Measurements from ENCODE around the gene SORCS2.

DNA sequence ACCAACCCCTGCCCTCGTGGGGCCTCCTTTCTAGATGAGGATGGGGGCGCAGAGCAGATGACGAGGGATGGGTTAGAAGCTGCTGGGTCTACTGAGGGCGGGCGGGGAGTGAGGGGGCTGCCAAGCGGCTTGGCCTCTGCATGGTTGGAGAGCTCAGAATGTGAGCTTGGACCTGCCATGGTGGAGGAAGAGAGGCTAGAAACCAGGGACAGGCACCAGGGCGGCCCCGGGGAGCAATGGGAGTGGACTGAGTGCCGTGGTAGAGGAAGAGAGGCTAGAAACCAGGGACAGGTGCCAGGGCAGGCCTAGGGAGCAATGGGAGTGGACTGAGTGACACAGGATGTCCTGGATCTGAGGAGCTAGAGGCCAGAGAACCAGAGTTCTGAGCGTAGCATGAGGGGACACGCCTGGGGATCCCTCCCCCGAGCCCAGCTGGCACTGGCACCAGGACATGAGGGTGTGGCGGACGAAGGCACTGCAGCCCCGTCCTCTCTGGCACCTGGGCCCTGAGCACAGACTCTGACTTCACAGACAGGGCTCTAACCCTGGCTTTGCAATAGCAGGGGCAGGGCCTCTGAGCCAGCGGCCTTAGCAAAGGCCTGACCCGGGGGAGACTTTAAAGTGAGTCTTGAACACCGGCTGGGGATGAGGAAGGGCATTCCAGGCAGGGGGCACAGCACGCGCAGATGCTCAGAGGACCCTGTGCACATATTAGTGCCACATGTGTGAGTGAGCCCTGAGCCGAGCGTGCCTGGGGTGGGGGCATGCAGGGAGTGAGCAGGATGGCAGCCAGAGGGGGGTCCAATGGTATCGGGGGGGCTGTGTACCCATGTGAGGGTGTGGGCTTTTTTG lies 456.4 kb downstream of the SORCS2 start:
- TF ChIP-seq, protein P1, sequence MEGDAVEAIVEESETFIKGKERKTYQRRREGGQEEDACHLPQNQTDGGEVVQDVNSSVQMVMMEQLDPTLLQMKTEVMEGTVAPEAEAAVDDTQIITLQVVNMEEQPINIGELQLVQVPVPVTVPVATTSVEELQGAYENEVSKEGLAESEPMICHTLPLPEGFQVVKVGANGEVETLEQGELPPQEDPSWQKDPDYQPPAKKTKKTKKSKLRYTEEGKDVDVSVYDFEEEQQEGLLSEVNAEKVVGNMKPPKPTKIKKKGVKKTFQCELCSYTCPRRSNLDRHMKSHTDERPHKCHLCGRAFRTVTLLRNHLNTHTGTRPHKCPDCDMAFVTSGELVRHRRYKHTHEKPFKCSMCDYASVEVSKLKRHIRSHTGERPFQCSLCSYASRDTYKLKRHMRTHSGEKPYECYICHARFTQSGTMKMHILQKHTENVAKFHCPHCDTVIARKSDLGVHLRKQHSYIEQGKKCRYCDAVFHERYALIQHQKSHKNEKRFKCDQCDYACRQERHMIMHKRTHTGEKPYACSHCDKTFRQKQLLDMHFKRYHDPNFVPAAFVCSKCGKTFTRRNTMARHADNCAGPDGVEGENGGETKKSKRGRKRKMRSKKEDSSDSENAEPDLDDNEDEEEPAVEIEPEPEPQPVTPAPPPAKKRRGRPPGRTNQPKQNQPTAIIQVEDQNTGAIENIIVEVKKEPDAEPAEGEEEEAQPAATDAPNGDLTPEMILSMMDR (IDR thresholded peaks at IDR 0.05; ENCODE audit: low read length): no peak
- no peak for TF ChIP-seq EZH2 (IDR thresholded peaks at IDR 0.05; ENCODE audit: borderline replicate concordance, low read length)

Data from OCI-LY1 (cell line).